Parathyroid adenoma (tissue), 2 donors: ENCODE results near the gene PPP1R9B.

Source experiments
- H2AFZ ChIP-seq: fragments of 300-600 bp; sonication (generic); one replicate; pipeline ENCODE4 v1.7.0; 2017; ENCODE audit warnings: antibody characterized with exemption, mild to moderate bottlenecking
- H3K27ac ChIP-seq: fragments of 300-600 bp; sonication (generic); one replicate; pipeline ENCODE4 v1.7.0; 2017
- H3K27me3 ChIP-seq: fragments of 300-600 bp; sonication (generic); one replicate; pipeline ENCODE4 v1.7.0; 2017; ENCODE audit warnings: low read length; ENCODE audit not compliant: control insufficient read depth, insufficient read depth
- H3K36me3 ChIP-seq: fragments of 300-600 bp; sonication (generic); one replicate; pipeline ENCODE4 v1.7.0; 2017; ENCODE audit warnings: low read length; ENCODE audit not compliant: control insufficient read depth, insufficient read depth
- H3K4me1 ChIP-seq: fragments of 300-600 bp; sonication (generic); one replicate; pipeline ENCODE4 v1.7.0; 2017; ENCODE audit warnings: control low read depth
- H3K4me2 ChIP-seq: fragments of 300-600 bp; sonication (generic); one replicate; pipeline ENCODE4 v1.7.0; 2017; ENCODE audit warnings: low read length
- H3K4me3 ChIP-seq: fragments of 300-600 bp; sonication (generic); one replicate; pipeline ENCODE4 v1.7.0; 2017; ENCODE audit warnings: low read depth, low read length
- H3K79me2 ChIP-seq: fragments of 300-600 bp; sonication (generic); one replicate; pipeline ENCODE4 v1.7.0; 2017; ENCODE audit warnings: control low read depth
- H3K9ac ChIP-seq: fragments of 300-600 bp; sonication (generic); one replicate; pipeline ENCODE4 v1.7.0; 2017; ENCODE audit warnings: mild to moderate bottlenecking
- H3K9me3 ChIP-seq: fragments of 300-600 bp; sonication (generic); one replicate; pipeline ENCODE4 v1.7.0; 2017; ENCODE audit warnings: low read length; ENCODE audit not compliant: control insufficient read depth
- TF ChIP-seq, protein P1 (sequence below): fragments of 300-600 bp; sonication (generic); IDR thresholded peaks from one replicate; pipeline ENCODE4 v1.7.0; 2017; ENCODE audit warnings: antibody characterized with exemption, mild to moderate bottlenecking
- donor health status: primary hyperparathyroidism.

PPP1R9B gene

GRCh38 chr17:50114849-50115357 is 35.6 kb downstream of the PPP1R9B start:
- Histone ChIP-seq H2AFZ (no peak overlapping the region), H3K36me3 (no peaks in the 10 kb centered on the region), H3K27me3 (no peaks in the 10 kb centered on the region), H3K4me2 (no peak overlapping the region), H3K27ac (no peak overlapping the region), H3K4me3 (no peak overlapping the region), H3K4me1 (peaks cover 20% of the 10 kb centered on the region), H3K9ac (no peak overlapping the region), H3K79me2 (no peaks in the 10 kb centered on the region), H3K9me3 (no peaks in the 10 kb centered on the region)
- TF ChIP-seq, protein P1, sequence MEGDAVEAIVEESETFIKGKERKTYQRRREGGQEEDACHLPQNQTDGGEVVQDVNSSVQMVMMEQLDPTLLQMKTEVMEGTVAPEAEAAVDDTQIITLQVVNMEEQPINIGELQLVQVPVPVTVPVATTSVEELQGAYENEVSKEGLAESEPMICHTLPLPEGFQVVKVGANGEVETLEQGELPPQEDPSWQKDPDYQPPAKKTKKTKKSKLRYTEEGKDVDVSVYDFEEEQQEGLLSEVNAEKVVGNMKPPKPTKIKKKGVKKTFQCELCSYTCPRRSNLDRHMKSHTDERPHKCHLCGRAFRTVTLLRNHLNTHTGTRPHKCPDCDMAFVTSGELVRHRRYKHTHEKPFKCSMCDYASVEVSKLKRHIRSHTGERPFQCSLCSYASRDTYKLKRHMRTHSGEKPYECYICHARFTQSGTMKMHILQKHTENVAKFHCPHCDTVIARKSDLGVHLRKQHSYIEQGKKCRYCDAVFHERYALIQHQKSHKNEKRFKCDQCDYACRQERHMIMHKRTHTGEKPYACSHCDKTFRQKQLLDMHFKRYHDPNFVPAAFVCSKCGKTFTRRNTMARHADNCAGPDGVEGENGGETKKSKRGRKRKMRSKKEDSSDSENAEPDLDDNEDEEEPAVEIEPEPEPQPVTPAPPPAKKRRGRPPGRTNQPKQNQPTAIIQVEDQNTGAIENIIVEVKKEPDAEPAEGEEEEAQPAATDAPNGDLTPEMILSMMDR = peak; percentile 42

- no peaks in the 10 kb centered on the region for H3K36me3 ChIP-seq
- no peaks in the 10 kb centered on the region for H3K27me3 ChIP-seq
- no peak overlapping the region for H3K27ac ChIP-seq
- H3K4me3 ChIP-seq = no peak overlapping the region
- no peak overlapping the region for H3K9ac ChIP-seq
- peaks cover 20% of the 10 kb centered on the region for H3K4me1 ChIP-seq
- TF ChIP-seq, protein P1 = no peak
- no peak overlapping the region for H3K4me2 ChIP-seq
- no peak overlapping the region for H2AFZ ChIP-seq
- no peaks in the 10 kb centered on the region for H3K9me3 ChIP-seq
- no peaks in the 10 kb centered on the region for H3K79me2 ChIP-seq
These were observed 36.1 kb downstream of the PPP1R9B start for GRCh38 chr17:50114401-50114800.

GRCh38 chr17:50113624-50114320 is 36.7 kb downstream of the PPP1R9B start:
- no peak overlapping the region for H3K9ac ChIP-seq

DNA sequence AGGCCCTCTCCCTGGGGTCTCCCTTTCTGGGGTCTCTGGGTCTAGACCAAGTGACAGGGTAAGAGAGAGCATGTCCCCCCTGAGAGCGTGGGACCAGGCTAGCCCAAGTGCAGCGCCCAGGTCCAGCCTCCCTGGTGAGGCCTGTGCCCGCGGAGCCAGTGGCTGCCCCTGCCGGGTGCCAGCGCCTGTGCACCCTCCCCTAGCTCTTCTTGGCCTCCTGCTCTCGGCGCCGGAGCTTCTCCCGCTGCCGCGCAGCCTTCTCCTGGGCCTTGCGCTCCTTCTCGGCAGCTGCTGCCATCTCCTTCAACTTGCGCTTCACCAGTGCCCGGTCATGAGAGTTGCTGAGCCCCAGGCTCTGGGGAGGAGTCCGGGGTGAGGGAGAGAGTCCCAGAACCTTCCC is 37.8 kb downstream of the PPP1R9B start:
- peaks cover 20% of the 10 kb centered on the region for H3K4me1 ChIP-seq
- no peaks in the 10 kb centered on the region for H3K9me3 ChIP-seq
- H3K36me3 ChIP-seq = no peaks in the 10 kb centered on the region
- H3K27ac ChIP-seq = peak overlapping the region; percentile 59
- H3K79me2 ChIP-seq = no peaks in the 10 kb centered on the region
- H3K4me2 ChIP-seq = no peak overlapping the region
- no peak overlapping the region for H2AFZ ChIP-seq
- H3K9ac ChIP-seq = no peak overlapping the region
- TF ChIP-seq, protein P1 = no peak
- no peak overlapping the region for H3K4me3 ChIP-seq
- no peaks in the 10 kb centered on the region for H3K27me3 ChIP-seq

More at GRCh38 chr17:50113624-50114320, 36.7 kb downstream of the PPP1R9B start:
- Histone ChIP-seq H2AFZ (no peak overlapping the region), H3K9me3 (no peaks in the 10 kb centered on the region), H3K4me3 (no peak overlapping the region), H3K4me1 (peaks cover 20% of the 10 kb centered on the region), H3K27me3 (no peaks in the 10 kb centered on the region), H3K36me3 (no peaks in the 10 kb centered on the region), H3K27ac (no peak overlapping the region), H3K79me2 (no peaks in the 10 kb centered on the region), H3K4me2 (no peak overlapping the region)
- TF ChIP-seq, protein P1 = no peak
